Kidney (tissue), 14 donors: ENCODE data around the gene TRIP13. TPM values are rescaled to one million over a fixed set of nuclear protein-coding genes. Genes with fewer than 3 reads are reported as not detected.
A peak's percentile ranks its signal among the peaks of the same experiment; 100 is the strongest.

Experiments
- DNase-seq, 5 donors: peaks; one replicate each; pipeline ENCODE4 v3.0.0-alpha.2; 2013 to 2020
- FAIRE-seq: peaks from 2 replicates; lab custom pipeline; 2012; peaks lifted over from hg19 to GRCh38; lab: Jason Lieb, UNC
- H3K27ac ChIP-seq, 2 donors: one replicate each; pipeline ENCODE4 v1.7.0; 2013; ENCODE audit warnings: low read depth in 2 of 2, low read length in 2 of 2, inconsistent platforms in 1 of 2
- H3K27me3 ChIP-seq: one replicate; pipeline ENCODE4 v1.7.1; 2013; ENCODE audit warnings: low read length, inconsistent platforms; ENCODE audit not compliant: control insufficient read depth, insufficient read depth
- H3K36me3 ChIP-seq, 3 donors: one replicate each; pipeline versions ENCODE4 v1.7.0 to v1.7.1; 2013; ENCODE audit warnings: low read length in 3 of 3, control low read depth in 1 of 3, inconsistent platforms in 1 of 3; ENCODE audit not compliant: insufficient read depth in 3 of 3, control insufficient read depth in 2 of 3
- H3K4me1 ChIP-seq, 3 donors: one replicate each; pipeline versions ENCODE4 v1.7.0 to v1.7.1; 2013; ENCODE audit warnings: low read length in 3 of 3, inconsistent platforms in 1 of 3, low read depth in 1 of 3; ENCODE audit not compliant: control insufficient read depth in 2 of 3, insufficient read depth in 2 of 3
- H3K4me3 ChIP-seq, 3 donors: one replicate each; pipeline versions ENCODE4 v1.7.0 to v1.8.1; 2013; ENCODE audit warnings: low read length in 3 of 3, control low read depth in 1 of 3, inconsistent platforms in 1 of 3
- H3K9ac ChIP-seq, 3 donors: one replicate each; pipeline versions ENCODE4 v1.7.0 to v1.7.1; 2013; ENCODE audit warnings: low read length in 3 of 3, control low read depth in 1 of 3, inconsistent platforms in 1 of 3
- H3K9me3 ChIP-seq, 3 donors: one replicate each; pipeline versions ENCODE4 v1.7.0 to v1.7.1; 2013; ENCODE audit warnings: low read length in 3 of 3, control low read depth in 1 of 3, inconsistent platforms in 1 of 3; ENCODE audit not compliant: control insufficient read depth in 2 of 3, insufficient read depth in 1 of 3
- CTCF ChIP-seq: IDR thresholded peaks from 3 replicates; pipeline ENCODE4 v1.5.1; 2012; ENCODE audit warnings: mild to moderate bottlenecking, moderate library complexity, borderline replicate concordance; ENCODE audit not compliant: insufficient read depth; ENCODE audit errors: extremely low read depth
- intact Hi-C: fragments of 100-400 bp; cut with DNase I; formaldehyde crosslinking; loops from one replicate; pipeline ENCODE4 v1.11.1; 2022
- polyA plus RNA-seq: library from polyadenylated mRNA; stranded (reverse); fragments of 350-450 nt; fragmentation: Illumina TruSeq; extraction: RNeasy Lipid Tissue Mini Kit (QIAGEN cat#74804); gene quantifications from one replicate; pipeline ENCODE4 v1.2.3, GENCODE V29; 2014; ENCODE audit warnings: low read depth, low replicate concordance; ENCODE audit not compliant: insufficient read depth
- total RNA-seq: library from RNA; stranded (reverse); fragmentation: NEBNext Ultra II Directional; extraction: Animal tissue kit (Norgen Biotek cat#: 25700); gene quantifications from one replicate; pipeline ENCODE4 v1.2.1, GENCODE V29; 2021
- donor health status: control.
- donor health status: control.
- donor health status: control.
- donor health status: control.
- donor health status: control.
- donor health status: DM: yes; HTN: yes; CAD: no.
- donor health status: Normal renal cell carcinoma (clear cell type).

The TRIP13 gene
- total and polyA plus RNA-seq, 2 donors from 2014 or later, result 0.86 to 1.6 TPM

DNA sequence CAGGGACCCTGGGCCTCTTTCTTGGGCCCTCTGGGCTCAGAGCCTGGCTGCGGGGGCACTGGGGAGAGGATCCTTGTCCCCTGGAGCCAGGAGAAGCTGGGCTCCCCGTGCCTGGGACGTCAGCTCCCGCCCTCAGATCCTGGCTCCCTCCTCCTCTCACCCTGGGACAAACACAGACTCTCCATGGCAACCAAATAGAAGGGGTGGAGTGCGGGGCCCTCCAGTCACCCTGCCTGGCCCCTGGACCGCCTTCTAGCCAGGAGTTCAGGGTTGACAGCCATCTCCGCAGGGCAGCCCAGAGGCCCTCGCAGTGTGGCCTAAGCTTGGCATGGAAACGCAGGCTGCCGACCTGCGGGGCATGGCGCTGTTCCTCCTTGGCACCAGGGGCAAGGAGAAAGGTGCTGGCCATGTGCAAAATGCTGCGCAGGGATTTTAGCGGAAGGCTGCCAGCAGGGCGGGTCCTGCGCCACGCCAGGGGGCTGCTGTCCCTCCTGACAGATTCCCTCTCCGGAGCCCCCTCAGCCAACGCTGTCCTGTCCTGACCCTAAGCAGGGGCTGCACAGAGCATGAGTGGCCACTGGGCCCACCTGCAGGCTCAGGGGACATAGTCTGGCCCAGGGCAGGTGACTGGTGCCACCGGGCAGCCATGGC, 42.9 kb upstream of the TRIP13 start:
- no peaks in the 10 kb centered on the region for H3K9me3 ChIP-seq
- intact Hi-C loops, result no loop called here
- no peak for TF ChIP-seq CTCF
- peaks cover 2% of the 10 kb centered on the region for H3K27me3 ChIP-seq
- FAIRE-seq, result no peak
- DNase-seq, result peak; percentile 64 to 85 (median 79)
- H3K4me3 ChIP-seq, result no peak overlapping the region
- no peak overlapping the region for H3K9ac ChIP-seq
- H3K36me3 ChIP-seq, result no peaks in the 10 kb centered on the region
- peaks cover 0 to 3% (median 0%) of the 10 kb centered on the region in 3 donors for H3K4me1 ChIP-seq
- no peak overlapping the region for H3K27ac ChIP-seq

- FAIRE-seq (no peak), DNase-seq (peak in 3 of 5 donors; percentile 50 to 82 (median 76))
- H3K36me3 ChIP-seq, result no peaks in the 10 kb centered on the region
- H3K9ac ChIP-seq, result no peak within 1 kb of the TSS
- H3K4me3 ChIP-seq, result no peak within 1 kb of the TSS
- peaks cover 0 to 3% (median 0%) of the 10 kb centered on the region in 3 donors for H3K4me1 ChIP-seq
- no peaks in the 10 kb centered on the region for H3K9me3 ChIP-seq
- no peak within 1 kb of the TSS for H3K27ac ChIP-seq
- peaks cover 2% of the 10 kb centered on the region for H3K27me3 ChIP-seq
- intact Hi-C loops, result no loop called here
- no peak for TF ChIP-seq CTCF
Measured at GRCh38 chr5:850511-851006, 42.1 kb upstream of the TRIP13 start, which contains the start of gene ZDHHC11. Gene ZDHHC11 (minus strand): TSS chr5:850986. CDS start chr5:850602, 384 bp downstream.

DNA sequence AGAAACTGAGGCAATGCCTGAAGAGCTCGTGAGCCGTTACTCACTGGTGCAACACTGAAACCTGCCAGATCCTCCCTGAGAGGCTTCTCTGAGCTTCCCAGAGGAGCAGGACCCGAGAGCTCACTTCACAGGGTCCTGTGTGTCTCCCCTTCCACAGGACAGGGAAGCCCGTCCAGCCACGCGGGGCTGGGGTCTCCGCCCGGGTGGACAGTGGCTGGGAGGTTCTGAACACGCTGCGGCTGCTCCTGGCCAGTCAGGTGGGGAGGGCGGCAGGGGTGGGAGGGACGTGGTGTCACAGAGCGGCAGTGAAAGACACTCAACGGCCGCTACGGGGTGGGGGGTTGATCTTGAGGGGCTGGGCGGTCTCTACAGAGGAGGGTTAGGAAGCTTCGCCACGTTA, 41.6 kb upstream of the TRIP13 start:
- no peak for TF ChIP-seq CTCF
- no peak for FAIRE-seq
- H3K9ac ChIP-seq, result no peak overlapping the region

More for the DNA sequence above, 41.6 kb upstream of the TRIP13 start:
- Histone ChIP-seq H3K4me1 (peaks cover 0 to 3% (median 0%) of the 10 kb centered on the region in 3 donors), H3K27me3 (peaks cover 2% of the 10 kb centered on the region), H3K36me3 (no peaks in the 10 kb centered on the region), H3K9me3 (no peaks in the 10 kb centered on the region), H3K27ac (no peak overlapping the region), H3K4me3 (no peak overlapping the region)
- intact Hi-C loops, result no loop called here
- DNase-seq, result peak in 1 of 5 donors; percentile 55
